Kidney glomerular epithelial cell (primary cell): ENCODE data around the gene CDK6.
"Not testable (repeated sequence)": the region's sequence is repeated elsewhere in the genome, so short reads cannot be mapped to it uniquely, and the experiment has no call there.

Source experiments
- DNase-seq: peaks from one replicate; lab custom pipeline; 2025; lab: John Stamatoyannopoulos, UW

The CDK6 gene

GRCh38 chr7:92761391-92762097 lies 74.8 kb downstream of the CDK6 start:
- no peak for DNase-seq

GRCh38 chr7:92758796-92759431 lies 77.5 kb downstream of the CDK6 start:
- DNase-seq = peak; percentile 27

DNA sequence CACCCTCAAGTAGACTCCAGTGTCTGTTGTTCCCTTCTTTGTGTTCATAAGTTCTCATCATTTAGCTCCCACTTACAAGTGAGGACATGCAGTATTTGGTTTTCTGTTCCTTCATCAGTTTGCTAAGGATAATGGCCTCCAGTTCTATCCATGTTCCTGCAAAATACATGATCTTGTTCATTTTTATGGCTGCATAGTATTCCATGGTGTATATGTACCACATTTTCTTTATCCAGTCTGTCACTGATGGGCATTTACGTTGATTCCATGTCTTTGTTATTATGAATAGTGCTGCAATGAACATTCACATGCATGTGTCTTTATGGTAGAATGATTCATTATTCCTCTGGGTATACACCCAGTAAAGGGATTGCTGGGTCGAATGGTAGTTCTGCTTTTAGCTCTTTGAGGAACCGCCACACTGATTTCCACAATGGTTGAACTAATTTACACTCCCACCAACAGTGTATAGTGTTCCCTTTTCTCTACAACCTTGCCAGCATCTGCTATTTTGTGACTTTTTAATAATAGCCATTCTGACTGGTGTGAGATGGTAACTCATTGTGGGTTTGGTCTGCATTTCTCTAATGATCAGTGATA lies 79.0 kb downstream of the CDK6 start:
- DNase-seq = not testable (repeated sequence)

- no peak for DNase-seq
Observed at GRCh38 chr7:92755680-92756079, 80.7 kb downstream of the CDK6 start.

DNA sequence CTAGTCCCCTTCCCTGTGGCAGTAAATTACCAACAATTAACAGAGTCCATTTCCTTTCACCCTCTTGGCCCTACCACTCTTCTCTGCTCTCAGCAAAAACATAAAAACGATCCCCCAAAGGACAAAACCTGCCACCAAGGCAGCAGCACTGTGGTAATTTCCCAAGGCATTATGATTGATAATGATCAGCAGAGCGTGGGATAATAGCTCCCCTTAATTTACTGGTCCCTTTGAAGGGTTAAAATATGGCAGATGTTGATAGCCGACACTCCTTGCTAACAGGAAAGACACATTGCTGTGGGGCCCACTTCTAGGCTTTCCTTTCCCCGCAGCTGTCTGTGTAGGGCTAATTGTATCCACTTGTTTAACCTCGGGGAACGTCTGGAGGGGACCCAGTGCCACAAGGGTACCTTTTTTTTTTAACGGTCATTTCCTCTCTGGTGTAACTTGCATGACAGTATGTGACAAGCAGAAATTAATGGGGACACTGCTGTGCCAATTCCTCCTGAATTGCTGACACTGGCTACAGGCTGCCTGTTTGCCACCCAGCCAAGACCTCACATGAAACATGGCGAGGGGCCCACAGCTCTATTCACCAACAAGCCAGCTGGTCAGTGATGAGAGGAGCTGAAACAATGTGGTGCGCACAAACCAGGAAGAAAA lies 81.3 kb downstream of the CDK6 start:
- no peak for DNase-seq

DNA sequence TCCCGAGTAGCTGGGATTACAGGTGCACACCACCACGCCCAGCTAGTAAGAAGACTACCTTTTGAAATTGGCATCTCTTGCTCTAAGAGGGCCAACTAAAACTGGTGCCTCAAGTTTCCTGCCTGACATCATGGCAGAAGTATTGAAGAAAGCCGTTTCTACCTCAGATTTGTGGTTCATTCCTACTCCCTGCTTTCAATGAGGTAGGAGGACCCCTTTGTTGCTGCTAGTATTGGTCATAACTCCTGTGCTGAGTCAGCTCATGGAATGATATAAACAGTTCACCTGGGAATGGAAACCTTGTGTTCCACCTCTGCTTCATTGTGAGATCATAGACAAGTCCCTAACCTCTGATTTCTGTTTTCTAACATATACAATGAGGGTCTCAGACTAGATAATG lies 82.8 kb downstream of the CDK6 start:
- no peak for DNase-seq

DNA sequence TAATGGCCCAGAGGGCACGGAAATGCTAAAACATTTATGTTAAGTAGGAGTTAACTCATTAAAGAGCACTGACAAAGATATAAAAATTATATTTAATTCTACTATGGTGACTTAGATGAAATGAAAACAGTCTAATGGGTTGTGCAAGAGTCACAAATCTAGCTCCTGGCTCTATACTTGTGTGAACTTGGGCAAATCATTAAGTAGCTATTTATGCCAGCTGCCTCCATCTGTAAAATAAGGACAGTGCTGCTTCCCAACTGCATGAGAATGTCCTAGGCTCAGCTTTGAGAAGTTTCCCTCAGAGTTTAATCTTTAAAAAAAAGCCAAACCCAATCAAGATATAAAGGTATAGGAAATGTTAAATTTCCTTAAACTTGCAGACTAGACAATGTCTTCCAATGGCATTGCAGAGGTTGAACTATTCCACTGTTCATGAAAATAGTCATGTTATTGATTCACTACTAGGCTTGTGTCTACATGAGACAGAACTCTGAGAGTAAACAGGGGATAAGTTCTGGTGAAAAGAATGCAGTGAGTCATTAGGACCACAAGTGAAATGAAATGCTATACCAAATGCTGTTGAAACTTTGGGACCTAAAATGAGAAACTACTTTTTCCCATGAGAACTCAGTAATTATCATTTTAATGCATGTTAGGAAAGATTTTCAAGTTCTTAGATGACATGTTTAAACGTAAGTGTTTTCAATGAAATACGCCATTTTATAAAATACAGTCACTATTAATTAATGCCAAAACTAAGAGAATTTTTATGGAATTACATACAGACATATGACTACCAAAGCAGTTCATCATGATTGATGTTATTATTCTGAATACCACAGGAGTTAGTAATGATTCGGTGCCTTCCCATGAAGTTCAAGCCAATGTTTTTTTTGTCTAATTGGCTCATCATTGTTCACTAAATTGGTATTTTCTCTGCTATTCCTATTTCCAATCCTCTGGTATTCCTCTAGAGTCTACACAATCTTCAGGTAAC lies 84.2 kb downstream of the CDK6 start:
- DNase-seq = peak; percentile 96

DNA sequence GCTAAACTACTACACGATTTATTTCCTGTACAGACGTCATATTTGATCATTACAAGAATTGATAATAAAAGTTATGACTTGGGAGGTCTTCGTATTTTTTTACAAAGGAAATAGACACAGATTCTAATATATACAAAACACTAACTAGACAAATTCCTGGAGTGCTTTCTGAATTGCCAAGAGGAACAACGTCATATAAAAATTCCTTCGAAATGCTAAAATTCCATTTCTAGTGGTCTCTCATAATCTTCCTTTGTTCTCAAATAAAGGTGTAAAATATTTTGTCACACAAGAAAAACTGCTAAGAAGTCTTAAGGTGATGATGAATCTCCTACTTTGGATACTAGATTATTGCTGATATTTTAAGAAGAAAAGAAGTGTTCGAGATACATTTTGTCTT lies 85.4 kb downstream of the CDK6 start:
- DNase-seq = peak; percentile 22

GRCh38 chr7:92750447-92750839 lies 85.9 kb downstream of the CDK6 start:
- DNase-seq = no peak

- no peak for DNase-seq
Observed at GRCh38 chr7:92749832-92750446, 86.4 kb downstream of the CDK6 start.

DNA sequence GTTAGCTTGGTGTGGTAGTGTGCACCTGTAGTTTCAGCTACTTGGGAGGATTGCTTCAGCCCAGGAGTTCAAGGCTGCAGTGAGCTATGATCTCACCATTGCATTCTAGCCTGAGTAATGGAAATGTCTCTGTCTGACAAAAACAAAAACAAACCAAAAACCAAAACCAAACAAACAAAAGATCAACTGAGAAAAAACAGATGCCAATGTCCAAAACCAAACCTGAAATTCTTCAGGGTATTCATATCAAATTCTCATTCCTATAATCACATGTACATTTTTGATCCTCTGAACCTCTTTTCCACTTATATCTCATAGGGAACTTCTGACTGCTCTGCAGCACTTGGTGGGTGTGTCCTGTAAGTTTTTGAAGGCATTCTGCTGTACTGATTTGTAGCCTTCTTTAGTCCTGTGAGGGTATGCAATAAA lies 87.0 kb downstream of the CDK6 start:
- no peak for DNase-seq

GRCh38 chr7:92748495-92748894 lies 87.9 kb downstream of the CDK6 start:
- DNase-seq = no peak

DNA sequence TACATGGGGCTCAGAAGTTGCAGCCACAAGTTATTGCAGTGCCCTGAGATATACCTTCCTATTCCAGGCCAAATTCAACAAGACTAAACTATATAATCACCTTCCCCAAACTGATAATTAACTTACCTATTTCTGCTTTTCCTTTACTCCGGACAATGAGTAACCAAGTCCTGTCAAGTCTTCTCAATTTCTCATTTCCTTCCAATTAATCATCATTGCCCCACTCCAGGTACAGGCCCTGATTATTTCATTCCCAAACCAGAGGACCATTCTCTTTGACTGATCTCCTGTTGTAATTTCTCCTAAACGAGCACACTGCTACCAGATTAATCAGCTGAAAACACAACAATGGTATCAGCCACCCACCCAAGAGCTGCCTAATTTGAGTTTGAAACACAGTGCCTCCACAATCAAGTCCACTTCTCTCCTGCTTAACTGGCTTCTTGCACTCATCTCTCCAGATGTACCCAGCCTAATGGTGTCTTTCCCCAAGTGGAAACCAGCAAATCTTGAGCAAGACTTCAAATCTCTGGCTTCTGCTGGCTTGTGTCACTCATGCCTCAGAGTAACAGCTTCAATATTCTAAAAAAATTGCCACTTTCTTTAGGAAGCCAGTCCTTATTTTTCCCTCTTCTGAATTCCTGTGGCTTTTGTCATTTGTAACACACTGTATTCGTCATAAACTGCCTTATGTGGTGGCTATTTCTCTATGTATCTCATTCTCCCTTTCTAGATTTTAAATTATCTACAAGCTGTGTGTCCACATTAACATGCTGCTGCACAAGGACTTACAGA lies 89.1 kb downstream of the CDK6 start:
- peak; percentile 85 for DNase-seq

- DNase-seq = no peak
Observed at GRCh38 chr7:92745241-92745640, 91.1 kb downstream of the CDK6 start.

DNA sequence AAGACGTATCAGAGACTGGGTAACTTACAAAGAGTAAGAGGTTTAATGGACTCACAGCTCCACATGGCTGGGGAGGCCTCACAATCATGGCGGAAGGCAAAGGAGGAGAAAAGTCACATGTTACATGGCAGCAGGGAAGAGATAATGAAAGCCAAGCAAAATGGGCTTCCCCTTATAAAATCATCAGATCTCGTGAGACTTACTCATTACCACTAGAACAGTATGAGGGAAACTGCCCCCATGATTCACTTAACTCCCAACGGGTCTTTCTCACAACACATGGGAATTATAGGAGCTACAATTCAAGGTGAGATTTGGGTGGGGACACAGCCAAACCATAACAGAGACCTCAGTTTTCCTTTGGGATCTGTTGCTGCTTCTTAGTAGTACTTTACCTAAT lies 92.2 kb downstream of the CDK6 start:
- not testable (repeated sequence) for DNase-seq

- DNase-seq = no peak
Observed at GRCh38 chr7:92742186-92742585, 94.2 kb downstream of the CDK6 start.

DNA sequence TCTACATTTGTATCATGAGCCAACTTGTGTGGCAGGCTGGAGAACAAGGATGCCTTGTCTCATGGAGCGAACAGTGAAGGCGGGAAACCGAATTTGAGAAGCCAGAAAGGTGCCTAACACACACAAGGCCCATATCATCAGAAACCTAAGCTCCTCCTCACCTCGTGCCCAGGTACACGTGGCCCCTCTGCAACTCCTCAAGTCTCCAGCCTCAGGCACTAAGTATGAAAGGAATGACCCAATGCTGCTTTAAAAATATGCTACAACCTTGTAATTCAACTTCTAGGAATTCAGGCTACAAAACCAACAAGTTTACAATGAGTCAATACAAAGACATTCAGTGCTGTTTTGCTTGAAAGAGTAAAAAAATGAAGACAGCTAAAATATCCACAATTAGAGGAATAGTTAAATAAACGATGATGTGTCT lies 95.7 kb downstream of the CDK6 start:
- DNase-seq = peak; percentile 94

DNA sequence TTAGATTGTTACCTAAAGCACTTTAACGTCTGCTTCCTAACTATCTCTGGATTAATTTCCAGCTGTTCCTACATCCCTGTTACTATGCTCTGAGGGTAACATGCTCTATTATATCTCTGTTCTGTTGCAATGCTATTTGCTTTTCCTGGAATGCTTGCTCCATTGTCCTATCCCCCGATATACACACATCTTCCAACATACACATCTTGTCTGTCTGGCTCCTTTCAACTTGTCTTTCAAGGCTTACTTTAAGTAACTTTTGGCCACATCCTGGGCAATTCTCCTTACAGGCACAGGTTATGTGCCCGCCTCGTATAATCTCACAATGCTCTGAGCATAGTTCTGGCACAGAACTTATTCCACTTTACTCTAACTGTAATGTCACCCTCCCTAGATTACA lies 96.2 kb downstream of the CDK6 start:
- no peak for DNase-seq

- no peak for DNase-seq
Observed at GRCh38 chr7:92739091-92739490, 97.3 kb downstream of the CDK6 start.

GRCh38 chr7:92737706-92738105 lies 98.7 kb downstream of the CDK6 start:
- DNase-seq = no peak
